Osteoblast (primary cell): ENCODE data around the gene IFT22. TPM values are rescaled to one million over a fixed set of nuclear protein-coding genes. Genes with fewer than 3 reads are reported as not detected.

ENCODE experiments used
- DNase-seq: peaks from one replicate; pipeline ENCODE4 v3.0.0; 2011; ENCODE audit warnings: low spot score, mixed read lengths; ENCODE audit not compliant: insufficient read length; ENCODE audit errors: missing footprints
- H2AFZ ChIP-seq: 2 replicates; pipeline ENCODE4 v1.6.0; 2011; ENCODE audit warnings: mild to moderate bottlenecking, low read length
- H3K27ac ChIP-seq: 2 replicates; pipeline ENCODE4 v1.5.1; 2011; ENCODE audit warnings: mild to moderate bottlenecking, low read depth, low read length, moderate library complexity
- H3K27me3 ChIP-seq: 2 replicates; pipeline ENCODE4 v1.6.0; 2012; ENCODE audit warnings: mild to moderate bottlenecking, control low read depth, inconsistent platforms, low read length, moderate library complexity; ENCODE audit not compliant: insufficient read depth
- H3K36me3 ChIP-seq: 2 replicates; pipeline ENCODE4 v1.5.1; 2011; ENCODE audit warnings: mild to moderate bottlenecking, low read length, control low read depth, moderate library complexity; ENCODE audit not compliant: insufficient read depth
- H3K4me1 ChIP-seq: 2 replicates; pipeline ENCODE4 v1.5.1; 2011; ENCODE audit warnings: mild to moderate bottlenecking, low read length, control low read depth, moderate library complexity; ENCODE audit not compliant: insufficient read depth
- H3K4me2 ChIP-seq: 2 replicates; pipeline ENCODE4 v1.6.0; 2011; ENCODE audit warnings: mild to moderate bottlenecking, low read length; ENCODE audit not compliant: insufficient read depth
- H3K4me3 ChIP-seq: fragments of 200-600 bp; sonication (generic); 3 replicates; pipeline ENCODE4 v1.5.1; 2012; ENCODE audit warnings: mild to moderate bottlenecking, low read length, inconsistent platforms; ENCODE audit not compliant: insufficient read depth
- H3K79me2 ChIP-seq: 2 replicates; pipeline ENCODE4 v1.6.0; 2012; ENCODE audit warnings: mild to moderate bottlenecking, low read length, control low read depth, inconsistent platforms; ENCODE audit not compliant: insufficient read depth
- H3K9me3 ChIP-seq: 2 replicates; pipeline ENCODE4 v1.5.1; 2011; ENCODE audit warnings: low read depth, low read length, control low read depth
- H4K20me1 ChIP-seq: 2 replicates; pipeline ENCODE4 v1.6.0; 2012; ENCODE audit warnings: mild to moderate bottlenecking, low read length, control low read depth; ENCODE audit not compliant: insufficient read depth
- CTCF ChIP-seq: IDR thresholded peaks from 2 replicates; pipeline ENCODE4 v1.5.1; 2011; ENCODE audit warnings: mild to moderate bottlenecking, low read depth, low read length, moderate library complexity; ENCODE audit errors: extremely low read depth
- total RNA-seq: library from RNA; depleted of rRNA; stranded (reverse); fragments of >200 nt; gene quantifications from 2 replicates; pipeline ENCODE4 v1.2.3, GENCODE V29; 2012

Gene IFT22
- total RNA-seq, 1 donor: 35.8 TPM

DNA sequence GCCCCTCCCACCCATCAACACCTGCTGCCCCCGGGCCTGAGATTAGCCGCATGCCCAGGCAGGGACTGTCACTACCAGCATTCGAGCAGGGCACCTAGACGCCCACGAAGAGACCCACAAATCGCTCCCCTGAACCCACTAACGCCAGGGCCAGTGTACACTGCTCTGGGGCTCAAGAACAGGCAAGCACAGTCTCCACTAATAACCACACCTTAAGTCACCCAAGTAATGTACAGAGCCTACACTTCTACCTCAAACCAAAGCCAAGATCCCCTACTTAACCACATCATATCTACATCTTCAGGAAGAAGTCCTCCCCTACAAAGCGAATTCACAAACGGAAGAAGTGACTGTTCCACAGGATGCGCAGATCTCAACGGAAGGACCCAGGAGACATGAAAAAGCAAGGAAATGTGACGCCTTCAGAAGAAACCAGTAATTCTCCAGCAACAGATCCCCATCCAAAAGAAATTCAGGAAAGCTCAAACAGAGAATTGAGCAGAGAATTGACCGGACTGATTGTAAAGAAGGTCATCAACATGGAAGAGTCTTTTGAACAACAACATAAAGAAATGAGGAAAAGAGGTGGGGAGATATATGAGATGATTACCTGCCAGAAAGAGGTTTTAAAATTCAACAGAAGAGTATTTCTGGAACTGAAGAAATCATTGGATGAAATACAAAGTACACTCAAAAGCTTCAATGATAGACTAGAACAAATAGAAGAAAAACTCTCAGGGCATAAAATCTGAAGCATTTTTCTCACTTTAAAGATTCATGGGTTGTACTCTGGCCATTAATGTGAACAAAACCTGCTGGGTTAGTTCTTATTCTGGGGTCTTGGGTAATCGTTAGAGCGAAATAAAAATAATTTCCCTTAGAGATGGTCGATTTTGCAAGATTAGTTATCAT is 20.9 kb downstream of the IFT22 start:
- Histone ChIP-seq H3K4me2 (no peak overlapping the region), H3K79me2 (no peaks in the 10 kb centered on the region), H3K4me3 (no peak overlapping the region), H3K36me3 (no peaks in the 10 kb centered on the region), H2AFZ (no peak overlapping the region), H3K27me3 (peaks cover 66% of the 10 kb centered on the region), H4K20me1 (no peaks in the 10 kb centered on the region), H3K27ac (no peak overlapping the region), H3K4me1 (no peaks in the 10 kb centered on the region), H3K9me3 (peaks cover 16% of the 10 kb centered on the region)
- no peak for DNase-seq
- no peak for TF ChIP-seq CTCF

- Histone ChIP-seq H3K79me2 (no peaks in the 10 kb centered on the region), H3K9me3 (peaks cover 16% of the 10 kb centered on the region), H3K27ac (no peak overlapping the region), H3K36me3 (no peaks in the 10 kb centered on the region), H3K4me2 (no peak overlapping the region), H3K4me3 (no peak overlapping the region), H3K4me1 (no peaks in the 10 kb centered on the region), H4K20me1 (no peaks in the 10 kb centered on the region), H3K27me3 (peaks cover 62% of the 10 kb centered on the region), H2AFZ (no peak overlapping the region)
- TF ChIP-seq CTCF: no peak
- no peak for DNase-seq
Measured at GRCh38 chr7:101299511-101300464, 21.8 kb downstream of the IFT22 start.

- peaks cover 37% of the 10 kb centered on the region for H3K27me3 ChIP-seq
Measured at GRCh38 chr7:101294832-101295121, 26.8 kb downstream of the IFT22 start.

More at GRCh38 chr7:101294832-101295121, 26.8 kb downstream of the IFT22 start:
- H3K27ac ChIP-seq: no peak overlapping the region
- H2AFZ ChIP-seq: no peak overlapping the region
- H3K9me3 ChIP-seq: no peaks in the 10 kb centered on the region
- H3K4me3 ChIP-seq: no peak overlapping the region
- no peaks in the 10 kb centered on the region for H4K20me1 ChIP-seq
- no peak overlapping the region for H3K4me2 ChIP-seq
- no peaks in the 10 kb centered on the region for H3K79me2 ChIP-seq
- H3K36me3 ChIP-seq: no peaks in the 10 kb centered on the region
- no peak for TF ChIP-seq CTCF
- H3K4me1 ChIP-seq: no peaks in the 10 kb centered on the region
- DNase-seq: no peak
